Transverse colon (tissue), 4 donors: ENCODE measurements around the gene CSGALNACT2. TPM values are rescaled to one million over a fixed set of nuclear protein-coding genes. Genes with fewer than 3 reads are reported as not detected.
"Not testable (repeated sequence)": the region's sequence is repeated elsewhere in the genome, so short reads cannot be mapped to it uniquely, and the experiment has no call there.

Experiments
- DNase-seq: peaks from one replicate; pipeline ENCODE4 v3.0.0-alpha.2; 2019
- H3K27ac ChIP-seq, 4 donors: fragments of 200-600 bp; sonication (generic); 2 replicates each; pipeline ENCODE4 v1.5.1; 2016 to 2018; ENCODE audit warnings: inconsistent platforms in 4 of 4
- H3K27me3 ChIP-seq: fragments of 200-600 bp; sonication (generic); 2 replicates; pipeline ENCODE4 v1.5.1; 2017; ENCODE audit warnings: inconsistent platforms
- H3K36me3 ChIP-seq, 4 donors: fragments of 200-600 bp; sonication (generic); 2 replicates each; pipeline ENCODE4 v1.5.1; 2017 to 2019; ENCODE audit warnings: inconsistent platforms in 4 of 4
- H3K4me1 ChIP-seq, 4 donors: fragments of 200-600 bp; sonication (generic); 2 replicates each; pipeline ENCODE4 v1.5.1; 2017 to 2020; ENCODE audit warnings: inconsistent platforms in 4 of 4
- H3K4me3 ChIP-seq, 4 donors: fragments of 200-600 bp; sonication (generic); 1 replicate in 1 of 4; 2 replicates in 3 of 4; pipeline versions ENCODE4 v1.5.1 to v1.6.1; 2017 to 2019; ENCODE audit warnings: inconsistent platforms in 4 of 4
- H3K9me3 ChIP-seq, 2 donors: fragments of 200-600 bp; sonication (generic); 2 replicates each; pipeline ENCODE4 v1.5.1; 2017 to 2019; ENCODE audit warnings: inconsistent platforms in 2 of 2
- CTCF ChIP-seq, 5 experiments: fragments of 200-600 bp in 3 of 5; fragments of 450-650 bp in 2 of 5; sonication (generic) in 3 of 5; IDR thresholded peaks; 1 replicate in 2 of 5; 2 replicates in 3 of 5; pipeline ENCODE4 v1.5.1; 2016 to 2017; ENCODE audit warnings: antibody characterized with exemption in 5 of 5, inconsistent platforms in 3 of 5, mild to moderate bottlenecking in 2 of 5, moderate library complexity in 1 of 5
- EP300 ChIP-seq: sonication (generic); formaldehyde crosslinking; IDR thresholded peaks from one replicate; pipeline ENCODE4 v1.6.1; 2017; ENCODE audit warnings: antibody characterized with exemption, low read depth
- POLR2A ChIP-seq: fragments of 450-650 bp; IDR thresholded peaks from one replicate; pipeline ENCODE4 v1.6.1; 2016; ENCODE audit warnings: antibody characterized with exemption, mild to moderate bottlenecking, moderate library complexity
- POLR2AphosphoS5 ChIP-seq, 3 donors: sonication (generic); formaldehyde crosslinking; IDR thresholded peaks; one replicate each; pipeline ENCODE4 v1.6.1; 2016; ENCODE audit warnings: antibody characterized with exemption in 3 of 3
- WGBS, 2 donors: methylation state at CpG; one replicate each; pipeline ENCODE4 v1.1.5; 2018; ENCODE audit warnings: low coverage in 1 of 2; 5-methylcytosine and 5-hydroxymethylcytosine counted together
- in situ Hi-C, 4 donors: fragments of 200-750 bp; cut with MboI; loops; one replicate each; pipeline versions ENCODE4 v1.15.0 to v1.15.1; 2017; ENCODE audit warnings: low sequenced_read_pairs in 3 of 4, low pct_ligation_motif_present in 1 of 4, low pct_unique_long_range_greater_than_20kb in 1 of 4
- intact Hi-C: fragments of 100-400 bp; cut with DNase I; formaldehyde crosslinking; loops from one replicate; pipeline ENCODE4 v1.15.1; 2023; ENCODE audit warnings: low total_unique reads
- total RNA-seq, 4 donors: library from RNA; depleted of rRNA; stranded (reverse); fragments of >200 nt; gene quantifications; one replicate each; pipeline ENCODE4 v1.1.0, GENCODE V29; 2016

CSGALNACT2 gene
- total RNA-seq, 4 donors from 2014 or later: 4.1 to 15.5 (median 10.9) TPM

- WGBS, 2 donors: 53 to 62% methylated on average over 3 of the region's 3 CpGs
- no peak for DNase-seq
- Histone ChIP-seq H3K27me3 (no peaks in the 10 kb centered on the region), H3K4me1 (no peaks in the 10 kb centered on the region), H3K4me3 (no peak overlapping the region), H3K27ac (no peak overlapping the region), H3K9me3 (no peaks in the 10 kb centered on the region), H3K36me3 (no peaks in the 10 kb centered on the region)
- TF ChIP-seq EP300 (no peak), POLR2AphosphoS5 (IDR thresholded peaks at IDR 0.05) (no peak), CTCF (IDR thresholded peaks at IDR 0.05) (no peak), POLR2A (no peak)
- intact Hi-C loops (no loop called here), in situ Hi-C loops (loop anchor here in 1 of 4 donors (25.0 kb wide), 1 partner anchor 230 kb away; no protein-coding TSS in a partner anchor)
Measured at GRCh38 chr10:43091846-43092245, 46.4 kb upstream of the CSGALNACT2 start.

GRCh38 chr10:43093423-43094076 lies 44.7 kb upstream of the CSGALNACT2 start:
- WGBS, 2 donors: 28 to 32% methylated on average over 4 to 12 of the region's 12 CpGs
- H3K4me3 ChIP-seq: no peak overlapping the region
- no peaks in the 10 kb centered on the region for H3K27me3 ChIP-seq
- no peak overlapping the region for H3K27ac ChIP-seq
- H3K9me3 ChIP-seq: no peaks in the 10 kb centered on the region
- H3K36me3 ChIP-seq: no peaks in the 10 kb centered on the region
- TF ChIP-seq POLR2AphosphoS5 (IDR thresholded peaks at IDR 0.05): no peak
- no peak for TF ChIP-seq POLR2A
- TF ChIP-seq EP300: no peak
- no peak for TF ChIP-seq CTCF (IDR thresholded peaks at IDR 0.05)
- in situ Hi-C loops (loop anchor here in 1 of 4 donors (25.0 kb wide), 1 partner anchor 231 kb away; no protein-coding TSS in a partner anchor), intact Hi-C loops (no loop called here)
- no peaks in the 10 kb centered on the region for H3K4me1 ChIP-seq
- no peak for DNase-seq

- intact Hi-C loops (no loop called here), in situ Hi-C loops (loop anchor here in 1 of 4 donors (25.0 kb wide), 1 partner anchor 232 kb away; no protein-coding TSS in a partner anchor)
- TF ChIP-seq POLR2AphosphoS5 (IDR thresholded peaks at IDR 0.05) (no peak), EP300 (no peak), CTCF (IDR thresholded peaks at IDR 0.05) (no peak), POLR2A (no peak)
- no peak for DNase-seq
- WGBS, 2 donors: 20 to 60% methylated on average over 1 to 9 of the region's 9 CpGs
- no peaks in the 10 kb centered on the region for H3K36me3 ChIP-seq
- H3K27me3 ChIP-seq: no peaks in the 10 kb centered on the region
- no peaks in the 10 kb centered on the region for H3K9me3 ChIP-seq
- H3K27ac ChIP-seq: no peak overlapping the region
- H3K4me1 ChIP-seq: no peaks in the 10 kb centered on the region
- no peak overlapping the region for H3K4me3 ChIP-seq
Measured at GRCh38 chr10:43094085-43094484, 44.2 kb upstream of the CSGALNACT2 start.

GRCh38 chr10:43099339-43099738 lies 38.9 kb upstream of the CSGALNACT2 start:
- in situ Hi-C loops: loop anchor here in 1 of 4 donors (25.0 kb wide), 1 partner anchor 237 kb away; no protein-coding TSS in a partner anchor
- H3K9me3 ChIP-seq, H3K36me3 ChIP-seq, DNase-seq, intact Hi-C loops, H3K4me3 ChIP-seq, H3K4me1 ChIP-seq, H3K27ac ChIP-seq: not testable (repeated sequence)
- peaks cover 12% of the 10 kb centered on the region for H3K27me3 ChIP-seq
- 86 to 90% methylated on average over 5 to 6 of the region's 6 CpGs for WGBS, 2 donors
